Stimulated activated CD8-positive, alpha-beta memory T cell treated with anti-CD3 and anti-CD28 coated beads, Interleukin-4, amount 100 ng/mL, for 24 hours (primary cell): ENCODE data around the gene EFL1.

ENCODE experiments used
- DNase-seq: peaks from one replicate; pipeline ENCODE4 v3.0.0-alpha.2; 2020; ENCODE audit warnings: low read depth

Gene EFL1

DNA sequence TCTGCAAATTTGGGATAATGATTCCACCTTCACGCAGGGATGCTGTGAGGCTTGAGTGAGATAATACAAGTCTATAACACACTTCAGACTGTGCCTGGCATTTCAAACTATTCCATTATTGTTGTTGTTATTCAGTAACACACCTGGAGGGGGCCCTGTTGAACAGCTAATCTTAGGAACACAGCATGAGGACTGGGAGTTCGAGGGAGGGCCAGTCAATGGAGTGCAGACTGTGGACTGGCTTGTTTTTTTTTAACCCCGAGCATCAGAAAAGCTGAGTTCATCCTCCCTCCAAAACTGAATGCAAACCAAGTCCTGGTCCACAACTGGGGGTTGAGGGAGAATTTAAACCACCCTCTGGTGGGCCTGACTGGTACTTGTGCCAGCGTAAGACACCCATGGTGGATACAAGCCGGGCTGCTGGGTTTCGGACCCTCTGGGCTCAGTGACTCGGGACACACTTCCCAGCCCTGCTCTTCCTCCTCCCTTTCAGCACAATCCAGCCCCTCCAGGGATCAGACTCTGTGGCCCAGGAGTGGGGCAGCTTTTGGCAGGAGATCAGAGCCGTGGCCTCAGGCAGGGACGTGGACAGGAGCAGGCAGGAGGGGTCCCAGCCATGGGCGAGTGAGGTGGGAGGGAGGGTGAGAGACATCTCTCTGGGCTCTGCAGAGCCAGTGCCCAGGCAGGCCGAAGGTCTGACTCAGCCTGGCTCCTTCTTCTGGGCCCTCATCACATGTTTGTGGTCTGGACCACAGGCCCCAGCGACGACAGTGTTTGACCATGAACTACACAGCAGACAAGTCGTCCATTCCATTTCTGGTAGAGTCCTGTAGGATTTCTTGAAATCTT is 180.4 kb downstream of the EFL1 start:
- no peak for DNase-seq

DNA sequence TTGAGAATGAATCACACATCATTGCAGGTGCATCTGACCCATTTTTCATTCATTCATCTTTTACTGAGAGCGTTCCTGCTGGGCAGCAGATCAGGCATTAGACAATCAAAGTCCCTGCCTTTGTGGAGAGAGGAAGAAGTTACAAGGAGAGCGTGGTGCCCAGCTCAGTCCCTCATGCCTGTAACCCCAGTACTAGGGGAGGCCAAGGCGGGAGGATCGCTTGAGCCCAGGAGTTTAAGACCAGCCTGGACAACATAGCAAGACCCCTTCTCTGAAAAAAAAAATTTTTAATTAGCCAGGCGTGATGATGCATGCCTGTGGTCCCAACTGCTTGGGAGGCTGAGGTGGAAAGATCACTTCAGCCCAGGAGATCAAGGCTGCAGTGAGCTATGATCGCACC is 181.8 kb downstream of the EFL1 start:
- no peak for DNase-seq
